Amniotic stem cell (primary cell): ENCODE results near the gene NOD2.
A peak's percentile ranks its signal among the peaks of the same experiment; 100 is the strongest.

Source experiments
- DNase-seq: peaks from one replicate; lab custom pipeline; 2025; lab: John Stamatoyannopoulos, UW

NOD2 gene

DNA sequence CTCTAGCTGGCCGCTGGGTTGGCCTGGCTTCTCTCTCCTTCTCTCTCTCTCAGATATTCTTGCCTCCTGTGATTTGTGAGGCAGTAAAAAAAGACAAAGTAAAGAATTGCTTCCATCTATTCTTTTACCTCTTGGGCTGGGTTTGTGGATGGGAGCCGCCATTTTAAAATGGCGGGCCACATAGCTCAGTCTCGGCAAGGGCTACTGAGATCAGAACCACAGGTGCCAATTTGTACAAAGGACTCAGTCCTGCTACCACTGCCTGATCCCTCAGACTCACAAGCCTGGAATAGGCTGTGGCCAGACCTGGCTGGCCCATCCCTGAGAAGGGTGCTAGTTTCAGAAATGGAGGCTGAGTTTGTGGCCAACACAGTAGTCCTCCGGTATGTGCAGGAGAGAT is 24.1 kb downstream of the NOD2 start:
- DNase-seq = no peak

DNA sequence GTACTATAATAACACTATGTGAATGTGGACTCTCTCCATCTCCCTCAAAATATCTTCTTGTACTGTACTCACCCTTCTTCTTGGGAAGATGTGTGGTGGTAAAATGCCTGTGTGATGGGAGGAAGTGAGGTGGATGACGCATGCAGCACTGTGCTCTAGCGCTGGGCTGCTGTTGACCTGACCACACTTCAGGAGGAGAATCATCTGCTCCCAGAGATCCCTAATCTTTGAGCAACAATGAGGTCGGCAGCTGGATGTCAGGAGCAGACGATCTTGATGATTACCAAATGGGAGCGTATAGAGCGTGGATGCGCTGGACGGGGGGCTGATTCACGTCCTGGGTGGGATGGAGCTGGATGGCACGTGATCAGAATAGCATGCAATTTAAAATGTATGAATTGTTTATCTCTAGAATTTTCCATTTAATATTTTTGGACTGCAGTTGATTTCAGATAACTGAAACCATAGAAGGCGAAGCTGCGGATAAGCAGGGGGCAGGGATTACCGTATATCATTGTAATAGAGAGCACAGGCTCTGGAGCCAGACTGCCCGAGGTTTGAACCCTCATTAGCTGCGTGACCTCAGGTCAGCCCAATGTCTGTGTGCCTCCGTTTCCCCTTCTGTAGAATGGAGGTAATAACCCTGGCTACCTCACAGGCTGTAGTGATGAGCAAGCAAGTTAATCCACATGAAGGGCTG is 24.8 kb downstream of the NOD2 start:
- no peak for DNase-seq

DNA sequence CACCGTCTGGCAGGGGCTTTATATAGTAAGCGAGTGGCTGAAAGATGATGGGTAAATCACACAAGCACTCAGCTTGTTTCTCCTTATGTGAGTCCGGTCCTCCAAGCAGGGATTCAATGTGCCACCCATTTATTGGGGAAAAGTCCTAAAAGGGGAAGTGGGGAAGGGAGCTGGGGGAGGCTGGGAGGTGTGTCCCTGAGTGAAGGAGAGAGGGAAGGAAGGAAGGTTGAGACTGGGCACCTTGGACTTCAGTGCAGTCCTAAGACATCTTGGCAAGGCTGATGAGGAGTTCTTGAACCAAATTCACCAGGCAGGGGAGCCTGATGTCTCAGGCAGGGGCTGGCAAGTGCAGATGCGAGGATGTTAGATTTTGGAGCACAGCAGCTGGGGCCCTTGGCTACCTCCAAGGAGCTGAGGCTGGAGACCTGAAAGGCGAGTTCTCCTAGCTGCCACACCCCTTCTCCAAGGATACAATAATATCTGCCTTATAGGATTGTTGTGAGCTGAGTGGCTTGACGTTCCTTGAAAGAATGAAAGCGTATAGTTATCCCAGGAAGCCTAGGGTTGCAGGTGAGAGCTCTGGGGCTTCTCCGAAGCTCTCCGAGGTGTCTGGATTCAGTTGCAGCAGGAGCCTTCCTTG is 25.5 kb downstream of the NOD2 start:
- no peak for DNase-seq

DNA sequence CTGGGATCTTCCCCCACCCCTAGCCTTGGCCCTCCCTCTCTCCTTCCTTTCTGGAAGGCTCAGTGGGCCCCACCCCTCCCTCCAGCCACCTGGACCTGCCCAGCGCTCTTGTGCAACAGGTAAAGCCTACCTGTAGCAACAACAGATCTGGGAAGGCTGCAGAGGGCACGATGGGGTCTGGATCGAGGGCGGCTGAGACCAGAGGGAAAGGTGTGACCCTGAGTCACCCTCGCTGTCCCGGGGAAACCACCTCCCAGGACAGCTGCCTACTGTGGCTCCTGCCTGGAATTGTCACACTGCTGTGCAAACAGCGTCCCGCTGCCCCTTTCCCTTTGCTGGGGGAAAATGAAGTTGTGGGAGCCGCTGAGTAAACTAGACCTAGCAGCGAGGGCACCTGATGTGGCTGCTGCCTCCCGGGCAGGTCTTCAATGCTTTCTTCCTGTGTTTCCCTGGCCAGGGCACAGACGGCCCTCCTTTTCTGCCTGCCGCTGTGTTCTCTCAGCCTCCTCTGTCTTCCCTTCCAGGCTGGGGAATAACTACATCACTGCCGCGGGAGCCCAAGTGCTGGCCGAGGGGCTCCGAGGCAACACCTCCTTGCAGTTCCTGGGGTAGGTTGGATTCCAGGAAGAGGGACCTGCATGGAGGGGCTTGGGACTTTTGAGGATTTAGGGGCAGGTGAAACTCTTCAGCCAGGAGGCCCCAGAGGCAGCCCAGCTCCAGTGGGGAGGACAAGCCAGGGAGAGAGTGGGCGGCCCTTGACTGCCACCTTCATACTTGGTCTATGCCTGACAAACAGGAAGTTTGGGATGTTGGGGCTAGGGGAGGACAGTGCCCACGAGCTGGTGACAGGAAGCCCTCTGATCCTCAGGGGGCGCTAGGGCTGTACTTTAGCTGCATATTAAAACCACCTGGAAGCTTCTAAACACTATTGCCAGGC is 26.3 kb downstream of the NOD2 start:
- no peak for DNase-seq

DNA sequence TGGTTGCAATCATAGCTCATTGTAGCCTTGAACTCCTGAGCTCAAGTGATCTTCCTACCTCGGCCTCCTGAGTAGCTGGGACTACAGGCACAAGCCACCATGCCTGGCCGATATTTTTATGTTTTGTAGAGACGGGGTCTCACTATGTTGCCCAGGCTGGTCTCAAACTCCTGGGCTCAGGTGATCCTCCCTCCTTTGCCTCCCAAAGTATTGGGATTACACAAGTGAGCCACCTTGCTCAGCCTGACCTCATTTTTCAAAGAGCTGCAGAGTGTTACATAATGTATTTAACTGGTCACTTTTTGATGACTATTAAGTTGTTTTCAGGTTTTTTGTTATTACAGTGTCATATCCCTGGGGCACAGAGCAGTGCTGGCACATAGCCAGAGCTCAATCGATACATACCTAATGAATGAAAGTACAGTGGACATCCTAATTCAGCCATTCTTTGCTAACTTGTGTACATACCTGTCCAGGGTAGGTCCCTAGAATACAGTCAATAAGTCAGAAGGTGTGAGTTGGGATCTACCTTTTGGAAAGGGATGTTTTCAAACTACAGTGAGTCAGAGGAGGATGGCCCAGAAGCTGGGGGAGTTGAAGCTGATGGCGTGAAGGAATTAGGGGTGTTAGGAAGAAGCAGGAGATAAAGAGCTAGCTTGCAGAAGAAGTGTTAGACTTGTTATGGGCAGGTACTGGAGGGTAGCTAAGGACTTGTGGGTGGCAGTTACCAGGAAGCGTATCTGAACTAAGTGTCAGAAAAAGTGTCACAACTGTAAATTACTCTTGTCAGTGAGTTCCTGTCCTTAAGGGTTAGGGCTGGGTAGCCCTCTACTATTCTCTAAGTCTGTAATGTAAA is 28.4 kb downstream of the NOD2 start:
- no peak for DNase-seq

DNA sequence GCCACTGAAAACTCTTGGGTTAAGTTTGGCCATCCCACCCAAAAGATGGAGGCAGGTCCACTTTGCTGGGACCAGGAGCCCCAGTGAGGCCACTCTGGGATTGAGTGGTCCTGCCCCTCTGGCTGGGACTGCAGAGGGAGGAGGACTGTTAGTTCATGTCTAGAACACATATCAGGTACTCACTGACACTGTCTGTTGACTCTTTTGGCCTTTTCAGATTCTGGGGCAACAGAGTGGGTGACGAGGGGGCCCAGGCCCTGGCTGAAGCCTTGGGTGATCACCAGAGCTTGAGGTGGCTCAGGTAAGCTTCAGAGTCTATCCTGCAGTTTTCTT is 29.0 kb downstream of the NOD2 start:
- DNase-seq = no peak

DNA sequence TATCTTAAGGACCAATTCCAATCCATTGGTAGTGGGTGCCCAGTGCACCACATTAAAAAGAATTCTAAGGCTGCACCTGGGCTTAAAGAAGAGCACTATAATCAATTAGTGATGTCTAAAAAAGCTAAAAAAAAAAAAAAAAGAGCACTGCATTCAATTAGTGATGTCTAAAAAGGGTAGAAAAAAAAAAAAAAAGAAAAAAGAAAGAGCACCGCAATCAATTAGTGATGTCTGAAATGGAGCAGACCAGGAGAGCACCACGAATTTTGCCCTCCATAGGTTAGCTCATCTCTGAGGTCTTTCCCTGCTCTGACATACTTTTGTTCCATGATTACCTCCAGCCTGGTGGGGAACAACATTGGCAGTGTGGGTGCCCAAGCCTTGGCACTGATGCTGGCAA is 29.6 kb downstream of the NOD2 start:
- no peak for DNase-seq

DNA sequence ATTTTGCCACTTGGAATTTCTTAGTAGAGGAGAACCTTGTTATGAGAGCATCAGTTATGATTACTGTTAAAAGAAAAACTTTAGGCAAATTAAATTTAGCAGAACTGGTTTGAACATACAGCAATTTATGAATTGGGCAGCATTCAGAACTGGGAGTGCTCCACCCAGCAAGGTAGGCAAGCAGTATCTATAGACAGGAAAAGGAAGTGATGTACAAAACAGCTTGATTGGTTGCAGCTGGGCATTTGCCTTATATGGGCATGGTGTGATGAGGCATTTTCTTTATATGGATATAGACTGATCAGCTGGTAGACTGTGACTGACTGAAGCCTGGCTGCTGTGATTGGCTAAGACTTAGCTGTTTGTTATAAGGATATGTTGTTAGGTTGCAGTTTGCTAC is 30.9 kb downstream of the NOD2 start:
- DNase-seq = no peak

DNA sequence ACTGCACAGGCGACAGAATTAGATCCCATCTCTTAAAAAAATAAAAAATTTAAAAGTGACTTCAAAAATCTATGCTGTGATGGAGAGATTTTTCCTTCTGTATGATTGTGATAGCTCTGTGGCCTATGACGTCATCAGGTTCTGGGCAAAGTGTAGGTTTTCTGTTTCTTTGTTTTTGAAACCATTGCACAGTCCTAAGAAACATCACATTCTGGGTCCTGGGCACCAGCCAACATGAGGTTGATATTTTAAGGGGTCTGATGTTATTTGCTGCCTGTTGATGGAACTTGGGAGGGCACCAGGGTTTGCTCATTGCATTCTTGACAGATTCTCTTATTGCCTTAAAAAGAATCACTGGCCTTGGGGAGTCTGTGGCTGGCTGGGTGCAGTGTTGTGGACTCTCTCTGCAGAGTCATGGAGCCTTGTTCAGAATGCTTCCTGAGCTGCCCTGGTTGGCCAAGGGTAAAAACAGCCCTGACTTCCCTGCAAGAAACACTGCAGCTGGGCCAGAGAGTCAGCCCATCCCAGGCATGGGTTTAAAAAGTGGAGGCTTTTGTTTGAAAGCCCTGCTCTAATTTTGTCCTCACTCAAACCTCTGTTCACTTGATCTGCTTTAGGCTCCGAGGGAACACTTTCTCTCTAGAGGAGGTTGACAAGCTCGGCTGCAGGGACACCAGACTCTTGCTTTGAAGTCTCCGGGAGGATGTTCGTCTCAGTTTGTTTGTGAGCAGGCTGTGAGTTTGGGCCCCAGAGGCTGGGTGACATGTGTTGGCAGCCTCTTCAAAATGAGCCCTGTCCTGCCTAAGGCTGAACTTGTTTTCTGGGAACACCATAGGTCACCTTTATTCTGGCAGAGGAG is 38.0 kb downstream of the NOD2 start:
- DNase-seq = no peak

DNA sequence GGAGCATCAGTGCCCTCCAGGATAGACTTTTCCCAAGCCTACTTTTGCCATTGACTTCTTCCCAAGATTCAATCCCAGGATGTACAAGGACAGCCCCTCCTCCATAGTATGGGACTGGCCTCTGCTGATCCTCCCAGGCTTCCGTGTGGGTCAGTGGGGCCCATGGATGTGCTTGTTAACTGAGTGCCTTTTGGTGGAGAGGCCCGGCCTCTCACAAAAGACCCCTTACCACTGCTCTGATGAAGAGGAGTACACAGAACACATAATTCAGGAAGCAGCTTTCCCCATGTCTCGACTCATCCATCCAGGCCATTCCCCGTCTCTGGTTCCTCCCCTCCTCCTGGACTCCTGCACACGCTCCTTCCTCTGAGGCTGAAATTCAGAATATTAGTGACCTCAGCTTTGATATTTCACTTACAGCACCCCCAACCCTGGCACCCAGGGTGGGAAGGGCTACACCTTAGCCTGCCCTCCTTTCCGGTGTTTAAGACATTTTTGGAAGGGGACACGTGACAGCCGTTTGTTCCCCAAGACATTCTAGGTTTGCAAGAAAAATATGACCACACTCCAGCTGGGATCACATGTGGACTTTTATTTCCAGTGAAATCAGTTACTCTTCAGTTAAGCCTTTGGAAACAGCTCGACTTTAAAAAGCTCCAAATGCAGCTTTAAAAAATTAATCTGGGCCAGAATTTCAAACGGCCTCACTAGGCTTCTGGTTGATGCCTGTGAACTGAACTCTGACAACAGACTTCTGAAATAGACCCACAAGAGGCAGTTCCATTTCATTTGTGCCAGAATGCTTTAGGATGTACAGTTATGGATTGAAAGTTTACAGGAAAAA is 38.8 kb downstream of the NOD2 start:
- no peak for DNase-seq

DNA sequence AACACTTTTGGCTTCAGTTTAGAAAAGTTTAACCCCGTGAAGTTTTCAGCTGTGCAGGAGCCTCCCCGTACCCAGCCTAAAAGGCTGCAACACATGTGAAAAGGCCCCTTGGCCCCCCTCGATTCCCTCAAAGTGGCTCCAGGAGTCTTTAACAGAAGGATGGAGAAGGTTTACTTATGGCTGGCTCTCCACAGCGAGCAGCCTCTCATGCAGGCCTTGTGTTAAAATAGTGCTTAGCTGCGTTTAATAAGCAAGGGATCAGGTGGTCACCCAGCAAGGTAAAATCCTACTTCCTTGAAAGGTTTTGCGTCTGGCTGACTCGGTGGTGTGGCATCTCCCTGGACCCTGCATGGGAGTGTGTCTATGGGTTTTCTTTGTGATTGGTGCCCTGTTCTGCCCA is 40.1 kb downstream of the NOD2 start:
- no peak for DNase-seq

DNA sequence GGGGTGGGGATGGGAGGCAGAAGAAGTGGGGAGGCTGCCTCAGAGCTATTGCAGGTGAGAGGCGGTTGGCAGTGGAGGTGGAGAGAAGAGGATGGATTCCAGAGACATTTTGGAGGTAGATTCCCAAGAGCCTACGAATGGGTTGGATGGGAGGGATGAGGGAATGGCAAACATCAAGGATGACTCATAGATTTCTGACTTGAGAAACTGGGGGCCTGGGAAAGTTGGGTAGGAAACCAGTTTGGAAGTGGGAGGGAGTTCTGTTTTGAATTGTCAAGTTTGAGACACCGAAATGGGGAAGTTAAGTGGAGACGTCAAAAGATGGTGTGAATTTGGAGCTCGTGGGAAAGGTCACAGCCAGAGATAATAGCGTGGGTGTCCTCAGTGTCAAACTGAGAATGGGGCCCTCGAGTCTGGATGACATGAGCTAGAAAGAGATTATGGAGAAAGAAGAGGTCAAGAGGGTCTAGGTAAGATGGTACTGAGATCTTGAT is 42.3 kb downstream of the NOD2 start:
- DNase-seq = no peak

DNA sequence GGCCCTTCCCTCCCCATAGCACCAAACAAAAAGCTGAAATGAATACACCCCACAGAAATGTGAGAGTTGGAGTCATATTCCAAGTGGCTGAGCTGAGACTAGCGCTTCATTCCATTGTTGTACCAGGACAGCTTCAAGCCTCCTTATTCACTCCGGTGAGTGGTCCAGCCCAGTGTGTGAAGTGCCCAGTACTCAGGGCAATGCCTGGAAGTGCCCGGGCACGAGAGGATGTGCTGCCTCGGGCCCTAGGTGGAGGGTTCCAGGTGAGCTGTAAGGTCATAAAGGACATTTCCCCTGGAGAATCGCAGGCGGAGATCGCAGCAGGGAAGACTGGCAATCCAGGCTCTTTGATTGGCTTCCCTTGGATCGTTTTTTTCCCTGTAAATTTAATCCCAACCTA is 43.0 kb downstream of the NOD2 start:
- DNase-seq = no peak

DNA sequence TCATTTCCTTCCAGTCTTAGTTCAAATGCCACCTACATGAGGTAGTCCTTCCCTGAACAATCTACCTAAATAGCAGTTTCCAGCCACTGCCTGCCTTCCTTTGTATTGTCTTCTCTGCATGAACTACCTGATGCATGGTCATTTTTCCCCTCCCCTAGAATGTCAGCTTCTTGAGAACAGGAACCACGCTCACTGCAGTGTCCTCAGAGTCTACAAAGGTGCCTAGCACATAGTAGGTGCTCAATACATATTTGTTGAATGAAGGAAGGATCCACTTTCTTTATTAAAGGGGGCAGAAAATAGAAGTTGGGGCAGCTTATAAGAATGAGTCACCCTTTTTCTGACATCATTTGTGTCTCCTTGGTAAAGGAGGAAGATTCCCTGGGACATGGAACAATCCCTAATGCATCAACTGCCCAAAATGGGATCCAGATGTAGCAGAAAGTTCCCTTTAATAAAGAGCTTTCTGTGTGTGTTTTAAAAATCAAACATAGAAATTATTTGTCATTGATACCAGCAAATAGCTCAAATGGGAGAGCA is 44.1 kb downstream of the NOD2 start:
- DNase-seq = no peak

DNA sequence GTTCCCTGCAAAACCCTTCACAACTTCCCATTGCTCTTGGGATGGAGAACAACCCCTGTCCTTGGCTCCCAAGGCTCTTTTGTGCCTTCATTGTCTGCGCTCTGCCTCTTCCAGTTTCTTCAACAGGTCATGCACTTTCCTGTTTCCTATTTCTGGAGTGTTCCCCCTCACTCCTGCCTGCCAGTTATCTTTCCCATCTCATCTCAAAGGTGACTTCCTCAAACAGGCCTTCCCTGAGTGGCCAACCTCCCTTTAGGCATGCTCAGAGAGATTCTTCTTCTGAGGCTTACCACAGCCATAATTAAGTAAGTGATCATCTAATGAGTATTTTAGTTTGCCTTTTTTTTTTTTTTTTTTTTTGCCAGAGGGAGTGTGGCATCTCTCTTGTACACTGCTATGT is 45.6 kb downstream of the NOD2 start:
- no peak for DNase-seq

DNA sequence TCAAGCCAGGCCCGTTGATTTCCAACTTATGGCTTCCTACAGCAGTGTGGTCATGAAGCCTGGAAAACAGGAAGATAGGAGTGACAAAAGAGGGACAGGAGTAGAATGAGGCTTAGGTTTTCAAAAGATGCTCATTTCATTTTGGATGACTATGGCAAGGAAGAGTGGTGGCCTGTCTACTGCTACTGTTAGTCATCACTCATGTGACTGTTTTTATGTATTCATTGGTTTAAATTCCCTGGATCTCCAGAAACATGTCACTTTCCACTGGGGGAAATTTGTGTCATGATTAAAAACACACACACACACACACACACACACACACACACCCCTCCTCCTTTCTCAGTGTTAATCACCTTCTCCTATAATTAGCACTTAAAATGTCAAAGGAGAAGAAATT is 47.3 kb downstream of the NOD2 start:
- DNase-seq = no peak

DNA sequence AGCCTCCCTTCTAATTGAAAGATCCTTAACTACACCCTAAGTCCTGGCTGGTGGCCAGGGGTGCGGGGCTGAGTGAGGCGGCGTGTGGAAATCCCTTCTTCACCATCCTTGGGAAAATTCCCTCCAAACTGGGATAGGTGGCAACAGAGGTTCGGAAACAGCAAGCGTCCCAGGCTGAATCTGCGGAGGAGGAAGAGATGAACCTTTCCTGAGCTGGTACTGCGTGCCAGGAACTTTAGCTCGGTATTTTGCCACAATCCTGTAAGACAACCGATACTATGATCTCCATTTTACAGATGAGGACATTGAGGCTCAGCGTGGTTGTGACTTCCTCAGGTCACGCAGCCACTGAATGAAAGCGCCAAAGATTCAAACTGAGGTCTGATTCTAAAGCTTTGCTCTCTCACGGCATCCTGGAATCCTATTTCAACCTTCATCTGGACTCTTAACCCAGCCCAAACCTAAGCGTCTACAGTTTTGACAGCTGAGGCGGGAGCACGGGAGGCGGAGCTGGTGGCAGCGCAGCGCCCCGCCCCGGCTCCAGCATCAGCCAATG is 47.9 kb downstream of the NOD2 start:
- no peak for DNase-seq

DNA sequence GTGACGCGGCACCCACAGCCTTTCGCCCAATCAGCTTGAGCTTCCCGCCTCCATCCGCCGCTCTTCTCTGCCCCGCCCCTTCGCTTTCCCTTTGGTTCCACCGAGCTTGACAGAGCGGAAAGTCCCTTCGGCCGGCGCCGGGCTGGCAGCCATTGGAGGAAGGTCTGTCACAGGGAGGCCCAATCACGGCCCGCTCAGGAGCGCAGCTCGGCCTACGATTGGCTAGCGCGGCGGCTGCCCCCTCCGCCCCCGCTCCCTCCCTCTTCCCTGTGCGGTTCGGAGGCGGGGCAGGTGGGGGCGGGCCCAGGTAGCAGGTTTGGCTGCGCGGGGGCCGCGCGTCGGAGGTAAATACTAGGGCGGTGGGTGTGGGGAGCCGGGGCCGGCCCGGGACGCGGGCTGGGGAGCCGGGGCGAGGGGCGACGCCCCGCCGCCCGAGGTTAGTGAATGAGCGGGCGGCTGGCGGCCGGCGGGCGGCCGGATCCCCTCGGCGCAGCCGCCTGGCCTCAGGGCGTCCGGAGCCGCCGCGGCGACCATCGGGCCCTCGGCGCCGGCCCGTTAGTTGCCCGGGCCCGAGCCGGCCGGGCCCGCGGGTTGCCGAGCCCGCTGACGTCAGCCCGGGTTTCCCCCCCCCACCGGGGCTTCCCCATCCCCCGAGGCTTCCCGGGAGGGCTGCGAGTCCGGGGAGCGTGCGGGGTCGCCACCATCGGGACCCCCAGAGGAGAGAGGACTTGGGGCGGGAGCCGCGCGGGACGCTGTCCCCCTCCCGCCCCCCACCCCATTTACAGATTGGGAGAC is 48.6 kb downstream of the NOD2 start, which contains the start of gene CYLD:
Gene CYLD, plus strand, starts transcription at position 306 of the 795 bp plus-strand sequence. CDS start 7,613 bp downstream, outside the sequence.
- DNase-seq = peak; percentile 99
